Motor neuron (in vitro differentiated cells): Measurements from ENCODE around the gene TMEM108. TPM values are rescaled to one million over a fixed set of nuclear protein-coding genes. Genes with fewer than 3 reads are reported as not detected.

Experiments used
- ATAC-seq, 8 experiments: fragments of 200-7000 bp; cut with Tn5 transposase; replicated peaks in 6 of 8; 2 replicates each; pipeline ENCODE4 v1.8.0; 2021; ENCODE audit warnings: mild to moderate bottlenecking in 8 of 8, moderate library complexity in 8 of 8
- H3K27ac ChIP-seq, 2 donors: fragments of 250-450 bp; sonication (Bioruptor Pico); 2 replicates each; pipeline ENCODE4 v1.9.0; 2021; ENCODE audit warnings: antibody characterized with exemption in 2 of 2, mild to moderate bottlenecking in 2 of 2, moderate library complexity in 1 of 2
- H3K4me1 ChIP-seq, 2 donors: fragments of 250-450 bp; sonication (Bioruptor Pico); replicated peaks in 1 of 2; 2 replicates each; pipeline ENCODE4 v1.6.1; 2021; ENCODE audit warnings: antibody characterized with exemption in 2 of 2, mild to moderate bottlenecking in 2 of 2, moderate library complexity in 1 of 2
- H3K4me3 ChIP-seq, 5 donors: fragments of 250-450 bp; sonication (Bioruptor Pico); 2 replicates each; pipeline ENCODE4 v1.9.0; 2021; ENCODE audit warnings: antibody characterized with exemption in 5 of 5, mild to moderate bottlenecking in 5 of 5, moderate library complexity in 4 of 5
- WGBS, 10 experiments: fragments of 450-650 bp; shearing (Covaris generic); methylation state at CpG; one replicate each; pipeline ENCODE4 v1.0.0; 2022; 5-methylcytosine and 5-hydroxymethylcytosine counted together
- in situ Hi-C, 9 experiments: fragments of 400-800 bp; cut with MboI; loops; one replicate each; pipeline ENCODE4 v1.15.0; 2021; ENCODE audit warnings: low sequenced_read_pairs in 9 of 9, low pct_unique_long_range_greater_than_20kb in 2 of 9; ENCODE audit not compliant: unreplicated experiment in 9 of 9
- total RNA-seq, 8 experiments: library from RNA; unstranded; fragments of 300-600 nt; gene quantifications; 2 replicates each; pipeline versions ENCODE4 v1.2.3 to v1.2.4, GENCODE V29; 2022

Gene TMEM108
- total RNA-seq, 8 experiments from 2014 or later = 0.51 to 28.4 (median 2.9) TPM

DNA sequence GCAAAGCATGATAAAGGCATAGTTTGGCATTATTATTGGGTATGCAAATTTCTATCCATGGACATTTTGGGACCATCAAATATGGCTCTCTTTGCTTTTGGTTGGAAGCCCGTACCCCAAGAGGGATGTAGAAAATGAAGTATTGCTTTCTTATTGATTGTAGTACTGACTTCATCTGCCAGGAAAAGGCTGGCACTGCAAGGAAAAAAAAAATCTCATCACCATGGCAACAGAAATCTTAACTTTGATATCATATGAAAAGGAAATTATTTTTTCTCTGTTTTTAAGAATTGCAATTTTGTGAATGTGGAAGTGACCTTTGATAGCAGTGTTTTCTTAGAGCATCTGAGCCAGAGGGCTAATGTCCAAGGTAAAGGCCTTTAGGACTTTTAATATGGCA, 151.7 kb downstream of the TMEM108 start:
- Histone ChIP-seq H3K4me1 (peaks cover 0 to 10% of the 10 kb centered on the region in 2 donors), H3K27ac (no peak overlapping the region), H3K4me3 (no peak overlapping the region)
- ATAC-seq = no peak
- in situ Hi-C loops = no loop called here
- WGBS, 10 experiments = 44 to 100% (median 69%) methylated on average over 1 of the region's 1 CpG; no CpG with 5 or more reads in 4 of the 10 experiments

DNA sequence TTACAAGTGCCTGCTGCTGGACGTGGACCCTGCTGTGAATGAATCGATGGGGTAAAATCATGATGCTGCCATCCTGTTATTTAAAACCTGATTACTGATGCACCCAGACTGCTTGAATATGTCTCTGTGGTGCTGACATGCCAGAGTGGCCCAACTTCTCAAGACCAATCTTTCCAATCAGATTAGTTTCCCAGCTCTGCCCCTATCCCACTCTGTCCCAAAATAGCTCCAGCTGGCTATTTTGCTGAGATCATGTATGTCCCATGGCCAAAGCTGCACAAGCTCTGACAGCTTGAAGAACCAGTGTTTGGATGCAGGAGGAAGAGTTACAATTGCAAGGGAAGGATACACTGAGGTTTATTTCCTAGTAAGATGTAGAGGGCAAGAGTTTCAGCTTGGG, 153.6 kb downstream of the TMEM108 start:
- ATAC-seq = no peak
- WGBS, 10 experiments = 35 to 85% (median 73%) methylated on average over 2 of the region's 2 CpGs; no CpG with 5 or more reads in 7 of the 10 experiments
- peaks cover 0 to 10% of the 10 kb centered on the region in 2 donors for H3K4me1 ChIP-seq

GRCh38 chr3:133192363-133192945, 154.3 kb downstream of the TMEM108 start:
- Histone ChIP-seq H3K4me3 (no peak overlapping the region), H3K4me1 (peaks cover 0 to 10% of the 10 kb centered on the region in 2 donors), H3K27ac (no peak overlapping the region)
- ATAC-seq = no peak
- in situ Hi-C loops = no loop called here
- 47 to 90% (median 86%) methylated on average over 3 to 9 of the region's 9 CpGs for WGBS, 10 experiments

More for the DNA sequence above, 153.6 kb downstream of the TMEM108 start:
- in situ Hi-C loops = no loop called here
- Histone ChIP-seq H3K4me3 (no peak overlapping the region), H3K27ac (no peak overlapping the region)

- no peak overlapping the region for H3K27ac ChIP-seq
- in situ Hi-C loops = no loop called here
- no peak overlapping the region for H3K4me3 ChIP-seq
- ATAC-seq = no peak
- peaks cover 0 to 8% of the 10 kb centered on the region in 2 donors for H3K4me1 ChIP-seq
Observed at GRCh38 chr3:133192967-133193366, 154.8 kb downstream of the TMEM108 start.

DNA sequence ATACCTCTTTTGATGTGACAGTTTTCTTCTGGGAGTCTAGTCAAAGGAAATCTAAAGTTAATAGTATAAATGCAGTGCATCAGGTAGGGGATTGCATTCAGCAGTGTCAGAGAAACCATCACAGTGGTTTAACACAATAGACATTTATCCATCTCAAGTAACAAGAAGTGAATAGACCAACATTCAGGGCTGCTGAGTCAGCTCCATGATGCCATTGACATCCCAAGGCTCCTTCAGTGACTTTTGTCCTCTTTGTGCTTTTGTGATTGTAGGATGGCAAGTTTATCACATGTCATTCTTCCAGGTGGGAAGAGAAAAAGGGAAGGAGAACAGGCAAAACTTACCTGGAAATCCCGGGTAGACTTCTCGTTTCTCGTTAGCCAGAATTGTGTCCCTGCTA, 158.3 kb downstream of the TMEM108 start:
- H3K27ac ChIP-seq = no peak overlapping the region
- no peak for ATAC-seq
- no peak overlapping the region for H3K4me3 ChIP-seq
- H3K4me1 ChIP-seq = no peaks in the 10 kb centered on the region
- in situ Hi-C loops = no loop called here
- WGBS, 10 experiments = 0 to 100% (median 63%) methylated on average over 2 to 3 of the region's 3 CpGs; no CpG with 5 or more reads in 1 of the 10 experiments

DNA sequence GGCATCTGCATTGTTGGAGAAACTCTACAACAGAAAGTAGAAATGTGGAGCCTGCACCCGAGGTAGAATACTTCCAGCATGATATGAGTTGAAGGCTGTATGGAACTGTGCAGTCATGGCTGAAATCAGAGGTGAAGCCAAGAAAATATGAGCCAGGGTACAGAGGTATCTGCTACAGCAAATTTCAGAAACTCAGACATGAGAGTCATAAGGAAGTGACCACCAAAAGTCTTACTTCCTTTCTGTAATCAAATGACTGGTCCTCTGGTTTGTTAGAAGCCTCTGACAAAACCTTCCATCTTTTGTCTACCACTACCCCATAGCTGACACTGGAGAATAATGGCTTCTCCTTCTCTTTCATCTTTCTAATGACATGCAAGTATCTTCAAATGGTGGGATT, 159.4 kb downstream of the TMEM108 start:
- Histone ChIP-seq H3K4me1 (no peaks in the 10 kb centered on the region), H3K27ac (no peak overlapping the region), H3K4me3 (no peak overlapping the region)
- no peak for ATAC-seq
- WGBS, 10 experiments = 0 to 100% methylated on average over 1 of the region's 1 CpG; no CpG with 5 or more reads in 8 of the 10 experiments
- in situ Hi-C loops = no loop called here

- in situ Hi-C loops = loop anchor here in 1 of 9 experiments (25.0 kb wide), 1 partner anchor 470 kb away; no protein-coding TSS in a partner anchor
- Histone ChIP-seq H3K27ac (no peak overlapping the region), H3K4me3 (no peak overlapping the region), H3K4me1 (peaks cover 8 to 19% of the 10 kb centered on the region in 2 donors)
- peak in 3 of 8 experiments; percentile 13 to 95 (median 62) for ATAC-seq
- 0 to 100% (median 45%) methylated on average over 1 to 4 of the region's 5 CpGs; no CpG with 5 or more reads in 6 of the 10 experiments for WGBS, 10 experiments
Observed at GRCh38 chr3:133206921-133207320, 168.7 kb downstream of the TMEM108 start.

GRCh38 chr3:133208184-133208583, 170.0 kb downstream of the TMEM108 start:
- no peak for ATAC-seq
- 0 to 100% (median 40%) methylated on average over 1 of the region's 1 CpG; no CpG with 5 or more reads in 5 of the 10 experiments for WGBS, 10 experiments
- in situ Hi-C loops = loop anchor here in 1 of 9 experiments (25.0 kb wide), 1 partner anchor 471 kb away; no protein-coding TSS in a partner anchor
- H3K4me1 ChIP-seq = peaks cover 10 to 27% of the 10 kb centered on the region in 2 donors
- H3K4me3 ChIP-seq = no peak overlapping the region
- H3K27ac ChIP-seq = no peak overlapping the region

GRCh38 chr3:133209871-133210550, 171.8 kb downstream of the TMEM108 start:
- H3K4me1 ChIP-seq = peaks cover 10 to 27% of the 10 kb centered on the region in 2 donors
- H3K4me3 ChIP-seq = no peak overlapping the region
- WGBS, 10 experiments = 0 to 71% (median 20%) methylated on average over 1 of the region's 1 CpG; no CpG with 5 or more reads in 5 of the 10 experiments
- no peak overlapping the region for H3K27ac ChIP-seq
- in situ Hi-C loops = loop anchor here in 1 of 9 experiments (25.0 kb wide), 1 partner anchor 473 kb away; no protein-coding TSS in a partner anchor
- peak in 3 of 8 experiments; percentile 71 to 94 (median 90) for ATAC-seq

DNA sequence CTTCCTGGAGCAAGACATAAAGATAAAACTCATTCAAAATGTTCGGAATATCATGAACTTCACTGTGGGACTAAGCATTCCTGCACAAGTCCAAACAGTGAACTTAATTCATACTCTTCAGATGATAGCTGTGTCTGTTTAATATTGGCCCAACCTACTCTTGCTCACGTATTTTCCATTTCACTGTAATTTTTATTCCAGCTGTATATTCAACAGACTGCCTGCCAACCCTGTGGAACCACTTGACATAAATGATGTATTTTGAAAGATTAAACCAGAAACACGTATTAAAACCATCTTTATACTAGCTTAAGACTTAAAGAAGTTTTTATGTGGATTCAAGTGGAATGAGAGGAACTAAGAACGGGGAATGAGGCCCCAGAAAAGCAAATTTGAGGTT, 172.5 kb downstream of the TMEM108 start:
- H3K27ac ChIP-seq = no peak overlapping the region
- WGBS, 10 experiments = 12 to 96% (median 80%) methylated on average over 2 to 4 of the region's 4 CpGs
- ATAC-seq = no peak

GRCh38 chr3:133211449-133211848, 173.3 kb downstream of the TMEM108 start:
- H3K27ac ChIP-seq = no peak overlapping the region
- ATAC-seq = peak in 7 of 8 experiments; percentile 24 to 99 (median 98)
- 0 to 40% (median 12%) methylated on average over 1 to 2 of the region's 2 CpGs; no CpG with 5 or more reads in 2 of the 10 experiments for WGBS, 10 experiments
- H3K4me1 ChIP-seq = peaks cover 10 to 27% of the 10 kb centered on the region in 2 donors
- H3K4me3 ChIP-seq = no peak overlapping the region
- in situ Hi-C loops = loop anchor here in 1 of 9 experiments (25.0 kb wide), 1 partner anchor 474 kb away; no protein-coding TSS in a partner anchor

More for the DNA sequence above, 172.5 kb downstream of the TMEM108 start:
- Histone ChIP-seq H3K4me3 (no peak overlapping the region), H3K4me1 (peaks cover 10 to 27% of the 10 kb centered on the region in 2 donors)
- in situ Hi-C loops = loop anchor here in 1 of 9 experiments (25.0 kb wide), 1 partner anchor 473 kb away; no protein-coding TSS in a partner anchor

- Histone ChIP-seq H3K4me3 (no peak overlapping the region), H3K4me1 (peaks cover 10 to 27% of the 10 kb centered on the region in 2 donors), H3K27ac (peak overlapping the region in 1 of 2 donors; percentile 9)
- in situ Hi-C loops = loop anchor here in 1 of 9 experiments (25.0 kb wide), 1 partner anchor 475 kb away; no protein-coding TSS in a partner anchor
- peak in 5 of 8 experiments; percentile 42 to 62 (median 55) for ATAC-seq
Observed at GRCh38 chr3:133211856-133212255, 173.7 kb downstream of the TMEM108 start.

DNA sequence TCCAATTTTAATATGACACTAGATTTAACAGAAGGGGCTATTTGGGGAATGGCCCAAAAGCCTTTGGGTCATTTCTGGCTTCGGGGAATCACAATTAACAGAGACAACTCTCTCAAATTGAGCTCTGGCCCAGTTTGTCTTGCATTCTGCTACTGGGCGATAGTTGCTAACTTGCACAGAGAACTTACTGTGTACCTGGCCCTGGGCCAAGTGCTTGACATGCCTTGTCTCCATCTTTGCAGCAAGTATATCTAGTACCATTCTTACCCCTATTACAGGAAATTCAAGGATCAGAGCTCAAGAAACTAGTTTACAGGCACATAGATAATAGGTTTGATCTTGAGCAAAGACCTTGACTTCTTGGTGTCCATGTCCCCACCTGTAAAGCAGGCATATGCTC, 175.7 kb downstream of the TMEM108 start:
- no peak overlapping the region for H3K27ac ChIP-seq

More for the DNA sequence above, 175.7 kb downstream of the TMEM108 start:
- 36 to 100% (median 87%) methylated on average over 1 to 2 of the region's 2 CpGs for WGBS, 10 experiments
- H3K4me3 ChIP-seq = no peak overlapping the region
- in situ Hi-C loops = loop anchor here in 1 of 9 experiments (25.0 kb wide), 1 partner anchor 477 kb away; no protein-coding TSS in a partner anchor
- H3K4me1 ChIP-seq = peaks cover 10 to 27% of the 10 kb centered on the region in 2 donors
- peak in 1 of 8 experiments; percentile 30 for ATAC-seq
